Measurements from ENCODE around the gene SETDB1.

SETDB1 gene

DNA sequence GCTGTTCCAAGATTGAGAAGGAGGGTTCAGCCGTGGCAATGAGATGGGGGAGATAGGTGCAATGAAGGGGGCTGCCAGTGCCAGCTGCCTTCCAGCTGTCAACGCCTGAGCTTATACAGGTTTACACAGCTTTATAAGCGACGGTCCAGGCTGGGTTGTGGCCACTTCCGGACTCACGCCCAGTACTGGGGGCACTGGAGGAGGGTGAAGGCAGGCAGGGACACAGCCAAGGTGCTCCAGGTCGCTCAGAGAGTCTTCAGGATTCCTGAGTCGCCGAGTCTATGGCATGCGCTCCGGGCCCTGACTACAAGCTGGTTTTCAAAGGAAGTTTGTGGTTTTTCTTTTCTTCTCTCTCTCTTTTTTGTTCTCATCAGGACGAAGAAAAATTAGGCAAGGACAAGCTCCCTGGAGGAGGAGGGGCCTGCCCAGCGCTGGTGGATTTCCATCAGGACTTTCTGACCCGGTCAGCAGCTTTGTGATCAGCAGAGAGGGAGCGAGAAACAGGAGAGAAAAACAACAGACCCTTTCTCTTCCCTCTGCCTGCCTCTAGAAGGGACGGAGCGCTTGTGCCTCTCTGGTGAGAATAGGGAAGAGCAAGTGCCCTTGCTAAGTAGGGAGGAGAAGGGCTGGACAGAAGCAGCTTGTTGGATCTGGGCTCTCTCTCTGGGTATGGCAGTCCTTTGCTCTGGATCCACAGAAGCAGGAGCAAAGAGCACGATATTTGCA is 80.3 kb downstream of the SETDB1 start, which contains the start of gene MINDY1:
MINDY1 (minus strand) TSS at position 576 of the 726 bp plus-strand sequence. CDS start 4,285 bp downstream, outside the sequence.
- DNase-seq = peak; percentile 72

DNA sequence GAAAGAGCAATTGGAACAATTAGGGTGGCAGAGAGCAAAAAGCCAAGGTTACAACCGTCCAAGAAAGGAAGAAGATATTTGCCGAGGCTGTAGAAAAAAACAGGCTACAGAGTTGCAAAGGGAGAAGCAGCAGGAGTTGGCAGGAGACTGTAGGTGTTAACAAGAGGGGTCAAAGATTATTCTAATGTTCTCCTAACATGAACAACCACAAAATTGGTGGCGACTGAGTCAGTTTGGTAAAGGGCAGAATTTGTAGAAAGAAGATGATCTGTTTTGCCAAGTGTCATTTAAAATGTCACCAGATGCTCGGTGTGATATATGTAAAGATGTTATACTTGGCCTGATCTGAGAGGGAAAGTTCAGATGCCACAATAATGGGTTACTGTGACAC is 81.7 kb downstream of the SETDB1 start:
- DNase-seq = no peak

DNA sequence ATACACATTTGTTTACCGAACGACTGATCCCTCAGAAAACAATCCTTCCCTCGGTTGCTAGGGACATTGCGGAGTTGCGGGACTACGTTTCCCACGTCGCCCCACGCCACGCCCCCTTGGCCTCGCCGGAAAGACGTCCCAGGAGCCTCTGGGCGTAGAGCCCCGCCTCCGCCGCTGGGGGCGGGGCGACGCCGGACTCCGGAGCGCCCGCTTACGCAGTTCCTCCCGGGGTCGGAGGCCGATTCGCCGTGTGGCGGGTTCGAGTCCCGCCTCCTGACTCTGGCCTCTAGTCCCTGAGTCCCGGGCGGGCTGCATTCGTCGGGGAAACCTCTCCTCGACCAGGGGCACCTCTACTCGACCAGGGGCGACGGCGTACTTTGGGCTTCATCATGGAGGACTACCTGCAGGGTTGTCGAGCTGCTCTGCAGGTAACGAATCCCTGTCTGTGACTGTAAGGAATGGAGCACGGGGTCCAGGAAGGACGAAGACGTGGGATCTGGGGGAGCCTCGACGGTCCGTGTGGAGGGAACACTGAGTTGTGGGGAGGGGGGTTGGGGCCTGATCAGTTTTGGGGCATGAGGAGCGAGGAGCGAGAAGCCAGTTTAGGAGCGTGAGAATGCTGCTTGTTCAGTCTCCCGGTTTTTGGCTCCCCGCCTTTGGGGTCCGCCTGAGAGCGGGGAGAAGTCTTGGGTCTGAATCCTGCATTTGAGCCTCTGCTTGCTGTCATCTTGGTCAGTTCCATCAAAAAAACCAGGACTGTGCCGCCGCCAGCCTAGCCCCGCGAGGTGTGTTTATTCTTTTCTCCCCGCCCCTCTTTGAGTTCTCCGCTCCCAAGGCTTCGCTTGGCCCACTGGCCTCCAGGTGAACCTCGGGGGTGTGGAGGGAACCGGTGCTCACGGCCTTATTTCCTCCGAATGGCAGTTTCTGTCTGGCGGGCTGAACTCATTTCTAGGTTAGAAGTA is 82.4 kb downstream of the SETDB1 start, which contains the start of gene PRUNE1:
PRUNE1 (plus strand) TSS at position 206 of the 962 bp plus-strand sequence; CDS start at position 390, 184 bp downstream.
- DNase-seq = peak; percentile 78

DNA sequence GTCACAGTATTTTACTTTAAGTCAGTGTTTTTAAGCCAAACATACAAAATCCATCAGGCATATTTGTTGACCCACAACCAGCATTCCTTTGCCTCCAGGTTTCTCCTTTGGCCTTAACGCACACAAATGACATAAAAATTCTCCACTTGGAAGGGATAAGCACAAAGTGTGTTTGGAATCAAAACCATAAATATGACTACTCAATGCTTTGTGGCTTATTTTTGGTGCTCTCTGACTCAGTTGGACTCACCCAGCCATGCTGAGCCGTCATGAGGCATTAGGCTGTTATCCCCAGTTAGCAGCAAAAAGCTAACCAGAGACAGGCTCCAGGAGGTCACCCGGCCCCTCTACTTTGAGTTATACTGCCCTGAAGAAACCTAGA is 83.0 kb downstream of the SETDB1 start:
- DNase-seq = no peak

DNA sequence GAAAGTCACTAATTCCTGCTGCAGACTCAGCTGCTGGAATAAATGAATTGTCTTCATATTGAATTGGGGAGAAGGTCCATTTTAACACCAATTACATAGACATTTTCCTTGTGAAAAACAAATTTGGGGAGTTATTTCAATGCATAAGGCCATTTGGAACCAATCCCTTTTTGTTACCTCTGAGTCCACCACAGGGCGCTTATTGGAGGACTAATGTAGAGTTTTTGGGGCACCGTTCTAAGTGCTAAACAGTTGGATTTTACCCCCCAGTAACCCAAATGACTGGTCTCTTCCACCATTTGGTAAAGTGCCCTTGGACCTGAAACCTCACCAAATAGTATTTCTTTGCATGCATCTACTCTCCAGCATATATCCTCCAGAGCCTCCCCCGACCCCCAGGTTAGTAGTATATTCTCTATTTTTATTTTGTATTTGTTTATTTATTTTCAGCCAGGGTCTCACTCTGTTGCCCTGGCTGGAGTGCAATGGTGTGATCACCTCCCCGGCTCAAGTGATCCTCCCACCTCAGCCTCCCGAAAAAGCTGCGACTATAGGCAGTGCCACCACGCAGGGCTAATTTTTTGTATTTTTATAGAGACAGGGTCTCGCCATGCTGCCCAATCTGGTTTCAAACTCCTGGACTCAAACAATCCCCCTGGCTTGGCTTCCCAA is 83.6 kb downstream of the SETDB1 start:
- DNase-seq = no peak

DNA sequence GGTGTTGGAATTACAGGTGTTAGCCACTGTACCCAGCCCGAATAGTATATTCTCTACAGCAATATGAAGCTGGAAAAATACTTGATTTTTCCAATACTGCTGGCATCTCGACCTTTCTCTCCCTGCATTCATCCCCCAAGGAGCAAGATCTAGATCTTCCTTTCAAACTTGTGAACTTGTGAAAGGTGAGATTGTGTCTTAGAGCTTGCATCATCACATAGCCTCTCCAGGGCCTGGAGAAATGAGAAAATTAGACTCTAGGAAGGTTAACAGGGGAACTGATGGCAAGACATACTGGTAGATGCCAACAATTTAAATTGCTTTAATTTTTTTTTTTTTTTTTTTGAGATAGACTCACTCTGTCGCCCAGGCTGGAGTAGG is 84.2 kb downstream of the SETDB1 start:
- DNase-seq = no peak

DNA sequence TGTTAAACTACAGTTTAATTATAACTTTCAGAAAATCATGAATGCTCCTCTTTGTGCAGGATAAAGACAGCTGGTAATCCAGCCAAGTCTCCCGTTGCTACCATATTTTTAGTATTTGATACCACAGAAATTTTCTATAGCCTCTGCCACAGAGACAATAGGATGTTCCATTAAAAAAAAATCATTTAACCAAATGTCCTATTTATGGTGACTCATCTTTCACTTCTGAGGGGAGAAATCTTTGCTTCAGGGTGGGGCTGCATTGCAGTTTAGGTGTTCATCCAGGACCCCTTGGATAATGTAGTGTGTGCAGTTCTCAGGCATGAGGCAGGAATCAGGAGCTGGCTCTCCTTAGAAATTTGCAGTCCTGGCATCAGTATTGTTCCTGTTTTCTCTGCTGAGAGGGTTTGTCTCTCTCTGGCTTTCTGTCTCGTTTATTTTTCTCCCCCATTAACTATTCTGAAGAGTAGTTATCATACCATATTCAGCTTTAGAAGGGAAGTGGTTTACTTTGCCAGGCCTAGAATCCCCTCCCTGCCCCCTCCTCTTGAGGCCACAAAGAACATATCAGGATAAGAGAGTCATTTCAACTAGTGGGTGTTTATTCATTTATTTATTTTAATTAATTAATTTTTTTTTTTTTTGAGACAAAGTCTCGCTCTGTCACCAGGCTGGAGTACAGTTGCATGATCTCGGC is 85.1 kb downstream of the SETDB1 start:
- peak; percentile 28 for DNase-seq

DNA sequence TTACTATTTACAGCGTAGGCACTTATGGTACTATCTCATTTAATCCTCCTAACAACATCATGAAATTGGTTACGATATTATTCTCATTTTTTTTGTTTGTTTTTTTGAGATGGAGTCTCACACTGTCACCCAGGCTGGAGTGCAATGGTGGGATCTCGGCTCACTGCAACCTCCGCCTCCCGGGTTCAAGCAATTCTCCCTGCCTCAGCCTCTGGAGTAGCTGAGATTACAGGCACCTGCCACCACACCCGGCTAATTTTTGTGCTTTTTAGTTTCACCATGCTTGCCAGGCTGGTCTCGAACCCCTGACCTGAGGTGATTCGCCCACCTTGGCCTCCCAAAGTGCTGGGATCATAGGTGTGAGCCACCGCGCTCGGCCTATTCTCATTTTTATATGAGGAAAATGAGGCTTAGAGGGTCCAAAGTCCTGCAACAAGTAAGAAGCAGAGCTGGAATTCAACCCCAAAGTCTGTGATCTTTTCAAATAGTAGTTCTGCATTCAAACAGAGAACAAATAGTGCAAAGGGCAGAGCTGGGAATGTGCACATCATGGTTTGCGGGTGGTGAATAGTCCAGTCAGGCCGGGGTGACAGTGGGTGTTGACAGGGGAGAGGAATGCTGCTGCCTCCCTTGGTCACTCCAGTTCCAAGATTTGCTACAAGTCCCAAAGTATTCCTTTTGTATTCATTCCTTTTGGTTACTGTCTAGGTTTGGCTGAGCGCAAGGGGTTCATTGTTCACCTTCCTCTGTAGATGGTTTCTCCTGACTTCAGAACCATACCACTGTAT is 86.7 kb downstream of the SETDB1 start:
- DNase-seq = no peak

DNA sequence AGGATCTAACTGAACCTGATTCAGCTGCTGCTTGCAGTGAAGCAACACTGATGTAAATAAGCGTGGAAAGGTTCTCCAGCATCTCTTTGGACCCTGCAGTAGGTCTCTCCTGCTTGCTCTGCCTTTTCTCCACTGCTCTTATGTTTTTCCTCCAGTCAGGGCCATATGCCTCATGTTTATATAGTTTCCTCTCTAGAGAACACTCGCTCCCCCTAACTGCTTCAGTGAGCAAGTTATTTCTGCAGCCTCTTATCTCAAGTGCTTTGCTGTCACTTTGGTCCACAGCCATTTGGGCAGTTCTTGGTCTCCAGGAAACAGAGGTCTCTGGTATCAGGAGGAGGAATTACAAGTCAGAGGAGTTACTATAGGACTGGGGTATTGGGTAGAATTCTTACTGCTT is 87.4 kb downstream of the SETDB1 start:
- DNase-seq = peak; percentile 24
